GM12891 (cell line): ENCODE results near the gene CPLANE1.

ENCODE experiments used
- DNase-seq: peaks from one replicate; pipeline ENCODE4 v3.0.0; 2011; ENCODE audit warnings: low spot score; ENCODE audit not compliant: insufficient read length
- FAIRE-seq: peaks from 2 replicates; lab custom pipeline; 2011; peaks lifted over from hg19 to GRCh38; lab: Jason Lieb, UNC
- PAX5 ChIP-seq: IDR thresholded peaks from 2 replicates; pipeline ENCODE4 v1.6.1; 2011; ENCODE audit warnings: low read length, moderate library complexity, mild to moderate bottlenecking; ENCODE audit not compliant: insufficient read depth, severe bottlenecking
- POLR2A ChIP-seq: IDR thresholded peaks from 2 replicates; pipeline ENCODE4 v1.6.1; 2011; ENCODE audit warnings: low read depth, low read length, control low read depth
- POLR2AphosphoS5 ChIP-seq: IDR thresholded peaks from 2 replicates; pipeline ENCODE4 v1.6.1; 2011; ENCODE audit warnings: low read depth, low read length, control low read depth
- POU2F2 ChIP-seq: IDR thresholded peaks from 2 replicates; pipeline ENCODE4 v1.6.1; 2011; ENCODE audit warnings: low read depth, mild to moderate bottlenecking, control low read depth, low read length, moderate library complexity
- SPI1 ChIP-seq: IDR thresholded peaks from 2 replicates; pipeline ENCODE4 v1.6.1; 2011; ENCODE audit warnings: low read depth, low read length, control low read depth
- TAF1 ChIP-seq: IDR thresholded peaks from 2 replicates; pipeline ENCODE4 v1.6.1; 2011; ENCODE audit warnings: low read depth, low read length, control low read depth

CPLANE1 gene

GRCh38 chr5:37071901-37072581, 177.1 kb downstream of the CPLANE1 start:
- TF ChIP-seq TAF1, result no peak
- no peak for FAIRE-seq
- DNase-seq, result no peak

DNA sequence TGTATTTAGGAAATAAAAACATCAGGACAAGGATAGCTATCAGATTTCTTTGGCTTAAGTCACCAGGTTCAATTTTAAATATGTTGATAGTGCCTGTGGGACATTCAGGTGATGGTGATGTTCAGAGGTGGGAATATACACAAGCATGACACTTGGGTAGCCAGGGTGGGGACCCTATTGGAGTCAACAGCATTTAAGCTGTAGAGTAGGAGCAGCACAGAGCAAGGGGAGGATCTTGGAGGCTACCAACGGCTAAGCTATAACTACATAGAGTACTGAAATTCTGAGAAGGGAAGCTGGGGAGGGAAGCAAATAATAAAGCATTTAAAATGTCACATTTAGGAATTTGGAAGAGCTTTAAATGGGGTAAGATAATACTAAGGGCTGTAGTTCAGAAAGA, 177.7 kb downstream of the CPLANE1 start:
- no peak for FAIRE-seq
- TF ChIP-seq TAF1 (no peak), POLR2AphosphoS5 (no peak), PAX5 (no peak), SPI1 (no peak), POLR2A (no peak), POU2F2 (no peak)

DNA sequence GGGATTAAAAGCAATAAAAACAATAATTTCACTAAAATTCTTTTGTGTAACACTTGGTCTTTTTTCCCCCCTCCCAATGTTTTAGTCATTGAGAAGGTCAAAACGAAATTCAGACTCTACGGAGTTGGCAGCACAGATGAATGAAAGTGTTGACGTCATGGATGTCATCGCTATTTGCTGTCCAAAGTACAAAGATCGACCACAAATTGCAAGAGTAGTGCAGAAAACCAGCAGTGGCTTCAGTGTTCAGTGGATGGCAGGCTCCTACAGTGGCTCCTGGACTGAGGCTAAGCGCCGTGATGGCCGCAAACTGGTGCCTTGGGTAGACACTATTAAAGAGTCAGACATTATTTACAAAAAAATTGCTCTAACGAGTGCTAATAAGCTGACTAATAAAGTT, 184.7 kb downstream of the CPLANE1 start:
- FAIRE-seq (no peak), DNase-seq (no peak)
- TF ChIP-seq POU2F2 (no peak), PAX5 (no peak)

More for the DNA sequence above, 177.7 kb downstream of the CPLANE1 start:
- no peak for DNase-seq

GRCh38 chr5:37063739-37064138, 185.4 kb downstream of the CPLANE1 start:
- FAIRE-seq (no peak), DNase-seq (no peak)
- TF ChIP-seq SPI1, result no peak
- no peak for TF ChIP-seq PAX5
- no peak for TF ChIP-seq POLR2A
- TF ChIP-seq TAF1, result no peak
- TF ChIP-seq POLR2AphosphoS5, result no peak
- no peak for TF ChIP-seq POU2F2

GRCh38 chr5:37060030-37060429, 189.1 kb downstream of the CPLANE1 start:
- TF ChIP-seq POU2F2, result no peak
- no peak for TF ChIP-seq SPI1
- no peak for TF ChIP-seq TAF1
- TF ChIP-seq PAX5, result no peak
- TF ChIP-seq POLR2A, result no peak
- TF ChIP-seq POLR2AphosphoS5, result no peak
- DNase-seq (no peak), FAIRE-seq (no peak)

GRCh38 chr5:37056762-37057161, 192.4 kb downstream of the CPLANE1 start:
- DNase-seq, result no peak
- no peak for FAIRE-seq
- TF ChIP-seq TAF1 (no peak), SPI1 (no peak), PAX5 (no peak), POU2F2 (no peak), POLR2AphosphoS5 (no peak), POLR2A (no peak)
